Body of pancreas (tissue), 4 donors: ENCODE measurements around the gene GPR146. TPM values are rescaled to one million over a fixed set of nuclear protein-coding genes. Genes with fewer than 3 reads are reported as not detected.

Source experiments
- ATAC-seq: fragments of 150-250 bp; one replicate; pipeline ENCODE4 v1.9.1; 2016
- DNase-seq, 4 donors: peaks; one replicate each; pipeline ENCODE4 v3.0.0-alpha.2; 2019
- H3K27ac ChIP-seq, 4 donors: fragments of 200-600 bp; sonication (generic); 1 replicate in 3 of 4; 2 replicates in 1 of 4; pipeline versions ENCODE4 v1.5.1 to v1.6.1; 2016 to 2019; ENCODE audit warnings: mild to moderate bottlenecking in 1 of 4, mixed read lengths in 1 of 4, moderate library complexity in 1 of 4
- H3K27me3 ChIP-seq, 2 donors: fragments of 200-600 bp; sonication (generic); one replicate each; pipeline ENCODE4 v1.6.0; 2016; ENCODE audit warnings: mild to moderate bottlenecking in 1 of 2
- H3K36me3 ChIP-seq, 2 donors: fragments of 200-600 bp; sonication (generic); replicated peaks in 1 of 2; 2 replicates each; pipeline ENCODE4 v1.5.1; 2016; ENCODE audit warnings: low read depth in 2 of 2; ENCODE audit not compliant: insufficient read depth in 1 of 2
- H3K4me1 ChIP-seq: fragments of 200-600 bp; sonication (generic); one replicate; pipeline ENCODE4 v1.6.0; 2016
- H3K4me3 ChIP-seq, 2 donors: fragments of 200-600 bp; sonication (generic); 1 replicate in 1 of 2; 2 replicates in 1 of 2; pipeline ENCODE4 v1.5.1; 2016 to 2019
- H3K9me3 ChIP-seq, 3 donors: fragments of 200-600 bp; sonication (generic); 1 replicate in 2 of 3; 2 replicates in 1 of 3; pipeline ENCODE4 v1.5.1; 2016
- POLR2A ChIP-seq, 3 donors: fragments of 450-650 bp; IDR thresholded peaks; one replicate each; pipeline ENCODE4 v1.6.1; 2016; ENCODE audit warnings: antibody characterized with exemption in 3 of 3, mild to moderate bottlenecking in 2 of 3
- WGBS, 2 donors: methylation state at CpG; one replicate each; pipeline ENCODE4 v1.1.5; 2017; 5-methylcytosine and 5-hydroxymethylcytosine counted together
- intact Hi-C: fragments of 100-400 bp; cut with DNase I; formaldehyde crosslinking; loops from one replicate; pipeline ENCODE4 v1.15.1; 2023
- total RNA-seq, 2 donors: library from RNA; depleted of rRNA; stranded (reverse); fragments of >200 nt; gene quantifications; one replicate each; pipeline ENCODE4 v1.1.0, GENCODE V29; 2016
- TF ChIP-seq, protein P1 (sequence below), 7 experiments: fragments of 450-650 bp in 4 of 7; fragments of 200-600 bp in 3 of 7; sonication (generic) in 3 of 7; IDR thresholded peaks; one replicate each; pipeline ENCODE4 v1.5.1; 2016 to 2019; ENCODE audit warnings: antibody characterized with exemption in 7 of 7

Gene GPR146
- total RNA-seq, 2 donors from 2014 or later, result 8.8 to 11.2 TPM

DNA sequence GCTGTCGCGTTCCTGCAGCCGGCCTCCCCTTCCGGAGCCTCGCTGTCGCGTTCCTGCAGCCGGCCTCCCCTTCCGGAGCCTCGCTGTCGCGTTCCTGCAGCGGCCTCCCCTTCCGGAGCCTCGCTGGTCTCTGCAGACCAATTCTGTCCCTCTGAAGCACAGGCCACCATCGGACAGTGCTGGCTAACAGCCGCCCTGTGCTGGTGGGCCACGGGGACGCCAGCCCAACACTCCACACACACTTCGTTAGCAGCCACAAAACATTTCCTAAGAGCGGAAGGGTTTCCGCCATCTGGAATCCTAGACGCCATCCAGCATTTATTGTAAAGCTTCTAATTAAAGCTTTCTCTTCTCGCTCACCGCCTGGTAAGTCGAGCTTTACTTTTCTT lies 54.8 kb downstream of the GPR146 start:
- Histone ChIP-seq H3K27me3 (no peaks in the 10 kb centered on the region), H3K4me3 (no peak overlapping the region), H3K9me3 (no peaks in the 10 kb centered on the region), H3K4me1 (peaks cover 32% of the 10 kb centered on the region), H3K27ac (no peak overlapping the region), H3K36me3 (no peaks in the 10 kb centered on the region)
- DNase-seq, result no peak
- WGBS, 2 donors, result 97% methylated on average over 22 to 26 of the region's 26 CpGs
- intact Hi-C loops, result no loop called here
- ATAC-seq, result no peak
- TF ChIP-seq POLR2A (IDR thresholded peaks at IDR 0.05), result no peak
- TF ChIP-seq, protein P1, sequence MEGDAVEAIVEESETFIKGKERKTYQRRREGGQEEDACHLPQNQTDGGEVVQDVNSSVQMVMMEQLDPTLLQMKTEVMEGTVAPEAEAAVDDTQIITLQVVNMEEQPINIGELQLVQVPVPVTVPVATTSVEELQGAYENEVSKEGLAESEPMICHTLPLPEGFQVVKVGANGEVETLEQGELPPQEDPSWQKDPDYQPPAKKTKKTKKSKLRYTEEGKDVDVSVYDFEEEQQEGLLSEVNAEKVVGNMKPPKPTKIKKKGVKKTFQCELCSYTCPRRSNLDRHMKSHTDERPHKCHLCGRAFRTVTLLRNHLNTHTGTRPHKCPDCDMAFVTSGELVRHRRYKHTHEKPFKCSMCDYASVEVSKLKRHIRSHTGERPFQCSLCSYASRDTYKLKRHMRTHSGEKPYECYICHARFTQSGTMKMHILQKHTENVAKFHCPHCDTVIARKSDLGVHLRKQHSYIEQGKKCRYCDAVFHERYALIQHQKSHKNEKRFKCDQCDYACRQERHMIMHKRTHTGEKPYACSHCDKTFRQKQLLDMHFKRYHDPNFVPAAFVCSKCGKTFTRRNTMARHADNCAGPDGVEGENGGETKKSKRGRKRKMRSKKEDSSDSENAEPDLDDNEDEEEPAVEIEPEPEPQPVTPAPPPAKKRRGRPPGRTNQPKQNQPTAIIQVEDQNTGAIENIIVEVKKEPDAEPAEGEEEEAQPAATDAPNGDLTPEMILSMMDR (IDR thresholded peaks at IDR 0.05), result no peak

DNA sequence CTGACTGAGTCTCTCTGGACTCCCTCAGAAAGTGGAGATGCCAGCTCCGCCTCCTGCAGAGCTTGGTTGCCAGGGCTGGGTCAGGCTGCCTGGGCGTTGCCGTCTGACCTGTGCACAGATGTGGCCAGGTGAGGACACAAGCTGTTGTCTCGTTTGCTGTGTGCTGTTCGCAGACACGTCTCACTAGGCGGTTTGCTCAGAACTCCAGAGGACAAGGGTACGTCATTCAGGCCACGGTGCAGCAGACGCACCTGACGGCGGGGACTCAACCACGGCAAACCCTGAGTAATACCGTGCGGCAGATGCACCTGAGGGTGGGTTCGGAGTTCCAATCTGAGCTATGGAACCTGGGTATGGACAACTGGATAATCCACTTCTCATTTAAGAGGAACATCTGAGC lies 55.3 kb downstream of the GPR146 start:
- Histone ChIP-seq H3K27me3 (no peaks in the 10 kb centered on the region), H3K9me3 (no peaks in the 10 kb centered on the region), H3K36me3 (no peaks in the 10 kb centered on the region), H3K4me3 (no peak overlapping the region), H3K4me1 (peaks cover 32% of the 10 kb centered on the region), H3K27ac (no peak overlapping the region)
- no peak for TF ChIP-seq POLR2A (IDR thresholded peaks at IDR 0.05)
- TF ChIP-seq, protein P1 (IDR thresholded peaks at IDR 0.05), result no peak
- intact Hi-C loops, result no loop called here
- no peak for ATAC-seq
- WGBS, 2 donors, result 94 to 95% methylated on average over 16 of the region's 16 CpGs
- no peak for DNase-seq

- Histone ChIP-seq H3K9me3 (no peaks in the 10 kb centered on the region), H3K4me3 (no peak overlapping the region), H3K27ac (no peak overlapping the region), H3K27me3 (no peaks in the 10 kb centered on the region), H3K4me1 (peaks cover 32% of the 10 kb centered on the region), H3K36me3 (no peaks in the 10 kb centered on the region)
- ATAC-seq (no peak), DNase-seq (no peak)
- intact Hi-C loops, result no loop called here
- 75 to 90% methylated on average over 4 to 14 of the region's 14 CpGs for WGBS, 2 donors
- TF ChIP-seq, protein P1 (IDR thresholded peaks at IDR 0.05), result no peak
- no peak for TF ChIP-seq POLR2A (IDR thresholded peaks at IDR 0.05)
Observed at GRCh38 chr7:1100386-1100785, 56.0 kb downstream of the GPR146 start.

- H3K36me3 ChIP-seq, result no peaks in the 10 kb centered on the region
- H3K4me1 ChIP-seq, result peaks cover 32% of the 10 kb centered on the region
- H3K27me3 ChIP-seq, result no peaks in the 10 kb centered on the region
- 87 to 89% methylated on average over 31 to 34 of the region's 34 CpGs for WGBS, 2 donors
- H3K4me3 ChIP-seq, result no peak overlapping the region
- H3K27ac ChIP-seq, result no peak overlapping the region
- DNase-seq, result no peak
- TF ChIP-seq, protein P1 (IDR thresholded peaks at IDR 0.05), result no peak
- TF ChIP-seq POLR2A (IDR thresholded peaks at IDR 0.05), result no peak
- no peak for ATAC-seq
- intact Hi-C loops, result no loop called here
- H3K9me3 ChIP-seq, result no peaks in the 10 kb centered on the region
Observed at GRCh38 chr7:1100834-1101562, 56.7 kb downstream of the GPR146 start.
